HEK293 (cell line): ENCODE data around the gene EDNRA.

ENCODE experiments used
- CTCF ChIA-PET: fragments of 350-600 bp; formaldehyde crosslinking; extraction: SDS; loops from one replicate; lab custom pipeline; 2021; ENCODE audit warnings: antibody characterized with exemption; lab: Yijun Ruan, JAX
- POLR2A ChIA-PET: fragments of 300-600 bp; formaldehyde crosslinking; extraction: SDS; loops from one replicate; lab custom pipeline; 2020; ENCODE audit warnings: antibody characterized with exemption, inconsistent platforms; lab: Yijun Ruan, JAX
- H3K27ac ChIP-seq: fragments of 200-500 bp; sonication (Bioruptor generic); 2 replicates; pipeline ENCODE4 v1.5.1; 2014; ENCODE audit warnings: low read depth, low read length, control low read depth, inconsistent platforms; ENCODE audit errors: extremely low read depth
- H3K36me3 ChIP-seq, 2 experiments: fragments of 200-500 bp in 1 of 2; sonication (Bioruptor generic) in 1 of 2; 1 replicate in 1 of 2; 2 replicates in 1 of 2; pipeline ENCODE4 v1.5.1; 2014 to 2017; ENCODE audit warnings: inconsistent platforms in 2 of 2, low read length in 2 of 2; ENCODE audit not compliant: control insufficient read depth in 2 of 2, insufficient read depth in 1 of 2
- H3K4me1 ChIP-seq: fragments of 200-500 bp; sonication (Bioruptor generic); 2 replicates; pipeline ENCODE4 v1.5.1; 2014; ENCODE audit warnings: mild to moderate bottlenecking, low read length, inconsistent platforms; ENCODE audit not compliant: control insufficient read depth, insufficient read depth
- H3K4me3 ChIP-seq: 2 replicates; pipeline ENCODE4 v1.5.1; 2011; ENCODE audit warnings: low read depth, mild to moderate bottlenecking, control low read depth, low read length, moderate library complexity
- H3K9me3 ChIP-seq: fragments of 200-500 bp; sonication (Bioruptor generic); 2 replicates; pipeline ENCODE4 v1.5.1; 2014; ENCODE audit warnings: low read depth, low read length, inconsistent platforms; ENCODE audit not compliant: control insufficient read depth, insufficient read depth
- IKZF3 ChIP-seq: fragments of 450-650 bp; IDR thresholded peaks from 2 replicates; pipeline ENCODE4 v1.5.0; 2018; ENCODE audit warnings: missing biosample characterization, mild to moderate bottlenecking, missing genetic modification characterization, moderate library complexity
- SCRT2 ChIP-seq: fragments of 450-650 bp; formaldehyde crosslinking; IDR thresholded peaks from 2 replicates; pipeline ENCODE4 v1.5.1; 2016; ENCODE audit warnings: missing biosample characterization, missing genetic modification characterization
- ZBTB20 ChIP-seq: fragments of 450-650 bp; formaldehyde crosslinking; IDR thresholded peaks from 2 replicates; pipeline ENCODE4 v1.5.1; 2016; ENCODE audit warnings: missing biosample characterization, missing genetic modification characterization
- ZNF174 ChIP-seq: fragments of 450-650 bp; formaldehyde crosslinking; IDR thresholded peaks from 2 replicates; pipeline ENCODE4 v1.5.0; 2017; ENCODE audit warnings: missing biosample characterization, mild to moderate bottlenecking, missing genetic modification characterization
- ZNF248 ChIP-seq: fragments of 450-650 bp; formaldehyde crosslinking; IDR thresholded peaks from 2 replicates; pipeline ENCODE4 v1.5.1; 2017; ENCODE audit warnings: missing biosample characterization, missing genetic modification characterization
- ZNF366 ChIP-seq: fragments of 450-650 bp; formaldehyde crosslinking; conservative IDR thresholded peaks from 2 replicates; pipeline ENCODE4 v1.5.1; 2016; ENCODE audit warnings: missing biosample characterization, missing genetic modification characterization
- ZNF37A ChIP-seq: fragments of 450-650 bp; IDR thresholded peaks from 2 replicates; pipeline ENCODE4 v1.5.1; 2018; ENCODE audit warnings: missing biosample characterization, missing genetic modification characterization
- ZNF391 ChIP-seq: fragments of 450-650 bp; formaldehyde crosslinking; IDR thresholded peaks from 2 replicates; pipeline ENCODE4 v1.5.1; 2016; ENCODE audit warnings: low read depth, missing biosample characterization, missing genetic modification characterization, borderline replicate concordance
- ZNF600 ChIP-seq: fragments of 450-650 bp; formaldehyde crosslinking; IDR thresholded peaks from 2 replicates; pipeline ENCODE4 v1.5.1; 2016; ENCODE audit warnings: missing biosample characterization, missing genetic modification characterization
- TF ChIP-seq, protein P1 (sequence below): fragments of 450-650 bp; formaldehyde crosslinking; IDR thresholded peaks from 2 replicates; pipeline ENCODE4 v1.5.1; 2017; ENCODE audit warnings: missing biosample characterization, missing genetic modification characterization
- TF ChIP-seq, protein P2 (sequence below): fragments of 450-650 bp; formaldehyde crosslinking; IDR thresholded peaks from 2 replicates; pipeline ENCODE4 v1.5.1; 2016; ENCODE audit warnings: missing biosample characterization, missing genetic modification characterization
- TF ChIP-seq, protein P3 (sequence below): fragments of 450-650 bp; formaldehyde crosslinking; IDR thresholded peaks from 2 replicates; pipeline ENCODE4 v1.5.1; 2016; ENCODE audit warnings: missing biosample characterization, missing genetic modification characterization
- TF ChIP-seq, protein P4 (sequence below): fragments of 450-650 bp; formaldehyde crosslinking; IDR thresholded peaks from 2 replicates; pipeline ENCODE4 v1.5.1; 2016; ENCODE audit warnings: missing biosample characterization, missing genetic modification characterization
- TF ChIP-seq, protein P5 (sequence below): fragments of 450-650 bp; formaldehyde crosslinking; IDR thresholded peaks from 2 replicates; pipeline ENCODE4 v1.5.1; 2016; ENCODE audit warnings: missing biosample characterization, missing genetic modification characterization
- TF ChIP-seq, protein P6 (sequence below): fragments of 450-650 bp; formaldehyde crosslinking; optimal IDR thresholded peaks from 2 replicates; pipeline ENCODE3; 2016; ENCODE audit warnings: missing biosample characterization, mild to moderate bottlenecking, missing genetic modification characterization

The EDNRA gene

DNA sequence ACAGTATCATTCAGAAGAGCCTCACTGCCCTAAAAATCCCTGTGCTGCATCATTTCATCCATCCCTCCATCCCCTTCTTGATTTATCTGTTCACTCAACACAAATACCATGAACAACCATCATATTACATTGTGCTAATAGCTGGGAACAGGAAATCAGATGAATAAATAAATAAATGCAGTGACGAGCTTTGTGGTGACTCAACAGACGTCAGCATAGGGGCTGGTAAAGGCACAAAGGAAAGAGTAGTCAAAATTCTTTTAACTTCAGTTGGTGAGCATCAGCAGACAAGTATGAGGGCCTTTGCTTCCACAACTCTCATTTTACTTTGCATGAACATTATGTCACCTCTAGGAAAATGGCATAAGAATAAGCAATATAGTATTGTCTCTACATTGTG lies 65.5 kb downstream of the EDNRA start (continued):
- TF ChIP-seq, protein P1, sequence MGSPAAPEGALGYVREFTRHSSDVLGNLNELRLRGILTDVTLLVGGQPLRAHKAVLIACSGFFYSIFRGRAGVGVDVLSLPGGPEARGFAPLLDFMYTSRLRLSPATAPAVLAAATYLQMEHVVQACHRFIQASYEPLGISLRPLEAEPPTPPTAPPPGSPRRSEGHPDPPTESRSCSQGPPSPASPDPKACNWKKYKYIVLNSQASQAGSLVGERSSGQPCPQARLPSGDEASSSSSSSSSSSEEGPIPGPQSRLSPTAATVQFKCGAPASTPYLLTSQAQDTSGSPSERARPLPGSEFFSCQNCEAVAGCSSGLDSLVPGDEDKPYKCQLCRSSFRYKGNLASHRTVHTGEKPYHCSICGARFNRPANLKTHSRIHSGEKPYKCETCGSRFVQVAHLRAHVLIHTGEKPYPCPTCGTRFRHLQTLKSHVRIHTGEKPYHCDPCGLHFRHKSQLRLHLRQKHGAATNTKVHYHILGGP: no peak
- no peak for TF ChIP-seq ZNF600 (tag by site-specific recombination)
- TF ChIP-seq, protein P2, sequence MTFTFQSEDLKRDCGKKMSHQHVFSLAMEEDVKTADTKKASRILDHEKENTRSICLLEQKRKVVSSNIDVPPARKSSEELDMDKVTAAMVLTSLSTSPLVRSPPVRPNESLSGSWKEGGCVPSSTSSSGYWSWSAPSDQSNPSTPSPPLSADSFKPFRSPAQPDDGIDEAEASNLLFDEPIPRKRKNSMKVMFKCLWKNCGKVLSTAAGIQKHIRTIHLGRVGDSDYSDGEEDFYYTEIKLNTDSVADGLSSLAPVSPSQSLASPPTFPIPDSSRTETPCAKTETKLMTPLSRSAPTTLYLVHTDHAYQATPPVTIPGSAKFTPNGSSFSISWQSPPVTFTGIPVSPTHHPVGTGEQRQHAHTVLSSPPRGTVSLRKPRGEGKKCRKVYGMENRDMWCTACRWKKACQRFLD (tag by site-specific recombination): no peak
- TF ChIP-seq, all 188 proteins: peak for 0

DNA sequence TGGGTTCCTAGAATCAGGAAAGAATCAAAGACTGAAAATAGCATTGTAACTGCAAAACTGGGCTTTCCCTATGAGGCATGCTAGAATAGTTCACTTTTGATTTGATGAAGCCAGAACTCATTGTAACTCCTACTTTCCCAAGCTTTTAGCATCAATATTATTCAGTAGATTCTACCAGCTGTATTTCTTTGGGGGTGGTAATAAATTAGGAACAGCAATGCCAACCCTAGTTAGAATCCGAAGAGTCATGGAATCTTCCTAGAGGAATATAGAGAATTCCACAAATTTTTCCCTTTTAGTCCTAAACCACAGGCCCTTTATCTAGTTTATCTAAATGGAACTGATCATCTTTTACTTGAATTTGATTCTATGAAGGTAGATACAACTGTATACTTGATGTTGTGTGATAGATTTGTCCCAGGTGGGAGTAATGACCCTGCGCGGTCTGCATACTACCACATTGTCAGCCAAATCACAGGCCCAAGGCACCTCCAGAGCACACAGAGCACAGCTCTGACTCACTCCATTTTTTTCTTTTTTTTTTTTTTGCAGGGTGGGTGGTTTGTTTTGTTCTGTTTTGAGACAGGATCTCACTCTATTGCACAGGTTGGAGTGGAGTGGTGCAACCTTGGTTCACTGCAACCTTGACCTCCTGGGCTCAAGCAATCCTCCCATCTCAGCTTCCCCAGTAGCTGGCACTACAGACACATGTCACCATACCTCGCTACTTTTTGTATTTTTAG lies 66.6 kb downstream of the EDNRA start:
- CTCF ChIA-PET: interaction anchor here (0.5 kb wide), 1 partner anchor 12 kb away, joined by 4 read pairs; no protein-coding TSS in a partner anchor
- no peak overlapping the region for H3K27ac ChIP-seq
- no peaks in the 10 kb centered on the region for H3K4me1 ChIP-seq
- no peak overlapping the region for H3K4me3 ChIP-seq
- TF ChIP-seq ZNF37A: no peak
- TF ChIP-seq, protein P3, sequence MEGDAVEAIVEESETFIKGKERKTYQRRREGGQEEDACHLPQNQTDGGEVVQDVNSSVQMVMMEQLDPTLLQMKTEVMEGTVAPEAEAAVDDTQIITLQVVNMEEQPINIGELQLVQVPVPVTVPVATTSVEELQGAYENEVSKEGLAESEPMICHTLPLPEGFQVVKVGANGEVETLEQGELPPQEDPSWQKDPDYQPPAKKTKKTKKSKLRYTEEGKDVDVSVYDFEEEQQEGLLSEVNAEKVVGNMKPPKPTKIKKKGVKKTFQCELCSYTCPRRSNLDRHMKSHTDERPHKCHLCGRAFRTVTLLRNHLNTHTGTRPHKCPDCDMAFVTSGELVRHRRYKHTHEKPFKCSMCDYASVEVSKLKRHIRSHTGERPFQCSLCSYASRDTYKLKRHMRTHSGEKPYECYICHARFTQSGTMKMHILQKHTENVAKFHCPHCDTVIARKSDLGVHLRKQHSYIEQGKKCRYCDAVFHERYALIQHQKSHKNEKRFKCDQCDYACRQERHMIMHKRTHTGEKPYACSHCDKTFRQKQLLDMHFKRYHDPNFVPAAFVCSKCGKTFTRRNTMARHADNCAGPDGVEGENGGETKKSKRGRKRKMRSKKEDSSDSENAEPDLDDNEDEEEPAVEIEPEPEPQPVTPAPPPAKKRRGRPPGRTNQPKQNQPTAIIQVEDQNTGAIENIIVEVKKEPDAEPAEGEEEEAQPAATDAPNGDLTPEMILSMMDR: no peak
- TF ChIP-seq, all 188 proteins: peak for 0
- POLR2A ChIA-PET: no interaction called here
- H3K9me3 ChIP-seq: no peaks in the 10 kb centered on the region
- H3K36me3 ChIP-seq: no peaks in the 10 kb centered on the region

DNA sequence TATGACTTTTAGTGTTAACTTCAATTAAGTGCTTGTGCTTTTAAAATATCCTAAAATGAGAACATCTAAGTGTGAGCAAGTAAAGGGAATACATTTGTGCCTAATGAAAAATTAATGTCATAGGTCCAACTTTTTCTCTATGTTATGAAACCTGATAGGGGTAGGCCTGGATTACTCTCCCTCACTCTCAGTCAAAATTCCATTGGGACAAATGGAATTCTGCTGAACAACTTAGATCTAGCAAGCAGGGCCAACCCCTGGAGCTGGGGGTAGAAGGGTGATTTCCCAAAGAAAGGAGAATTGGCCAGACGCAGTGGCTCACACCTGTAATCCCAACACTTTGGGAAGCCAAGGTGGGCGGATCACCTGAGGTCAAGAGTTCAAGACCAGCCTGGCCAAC lies 67.4 kb downstream of the EDNRA start:
- no peaks in the 10 kb centered on the region for H3K4me1 ChIP-seq
- no peak overlapping the region for H3K27ac ChIP-seq
- CTCF ChIA-PET: interaction anchor here (0.6 kb wide), 1 partner anchor 523 kb away, joined by 3 read pairs; no protein-coding TSS in a partner anchor
- no peak overlapping the region for H3K4me3 ChIP-seq
- no peaks in the 10 kb centered on the region for H3K36me3 ChIP-seq
- TF ChIP-seq, protein P4, sequence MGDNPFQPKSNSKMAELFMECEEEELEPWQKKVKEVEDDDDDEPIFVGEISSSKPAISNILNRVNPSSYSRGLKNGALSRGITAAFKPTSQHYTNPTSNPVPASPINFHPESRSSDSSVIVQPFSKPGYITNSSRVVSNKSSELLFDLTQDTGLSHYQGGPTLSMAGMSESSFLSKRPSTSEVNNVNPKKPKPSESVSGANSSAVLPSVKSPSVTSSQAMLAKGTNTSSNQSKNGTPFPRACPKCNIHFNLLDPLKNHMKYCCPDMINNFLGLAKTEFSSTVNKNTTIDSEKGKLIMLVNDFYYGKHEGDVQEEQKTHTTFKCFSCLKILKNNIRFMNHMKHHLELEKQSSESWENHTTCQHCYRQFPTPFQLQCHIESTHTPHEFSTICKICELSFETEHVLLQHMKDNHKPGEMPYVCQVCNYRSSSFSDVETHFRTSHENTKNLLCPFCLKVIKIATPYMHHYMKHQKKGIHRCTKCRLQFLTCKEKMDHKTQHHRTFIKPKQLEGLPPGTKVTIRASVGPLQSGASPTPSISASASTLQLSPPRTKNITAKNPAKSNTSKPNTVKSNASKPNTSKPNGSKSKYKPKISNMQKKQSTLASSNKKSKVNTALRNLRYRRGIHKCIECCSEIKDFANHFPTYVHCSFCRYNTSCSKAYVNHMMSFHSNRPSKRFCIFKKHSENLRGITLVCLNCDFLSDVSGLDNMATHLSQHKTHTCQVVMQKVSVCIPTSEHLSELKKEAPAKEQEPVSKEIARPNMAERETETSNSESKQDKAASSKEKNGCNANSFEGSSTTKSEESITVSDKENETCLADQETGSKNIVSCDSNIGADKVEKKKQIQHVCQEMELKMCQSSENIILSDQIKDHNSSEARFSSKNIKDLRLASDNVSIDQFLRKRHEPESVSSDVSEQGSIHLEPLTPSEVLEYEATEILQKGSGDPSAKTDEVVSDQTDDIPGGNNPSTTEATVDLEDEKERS (tag by site-specific recombination): no peak
- TF ChIP-seq ZNF366: no peak
- TF ChIP-seq ZNF174: no peak
- TF ChIP-seq ZBTB20: no peak
- TF ChIP-seq, protein P5, sequence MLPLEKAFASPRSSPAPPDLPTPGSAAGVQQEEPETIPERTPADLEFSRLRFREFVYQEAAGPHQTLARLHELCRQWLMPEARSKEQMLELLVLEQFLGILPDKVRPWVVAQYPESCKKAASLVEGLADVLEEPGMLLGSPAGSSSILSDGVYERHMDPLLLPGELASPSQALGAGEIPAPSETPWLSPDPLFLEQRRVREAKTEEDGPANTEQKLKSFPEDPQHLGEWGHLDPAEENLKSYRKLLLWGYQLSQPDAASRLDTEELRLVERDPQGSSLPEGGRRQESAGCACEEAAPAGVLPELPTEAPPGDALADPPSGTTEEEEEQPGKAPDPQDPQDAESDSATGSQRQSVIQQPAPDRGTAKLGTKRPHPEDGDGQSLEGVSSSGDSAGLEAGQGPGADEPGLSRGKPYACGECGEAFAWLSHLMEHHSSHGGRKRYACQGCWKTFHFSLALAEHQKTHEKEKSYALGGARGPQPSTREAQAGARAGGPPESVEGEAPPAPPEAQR (tag by site-specific recombination): no peak
- TF ChIP-seq SCRT2 (tag by site-specific recombination): no peak
- TF ChIP-seq ZNF391 (tag by site-specific recombination): no peak
- TF ChIP-seq IKZF3: no peak
- TF ChIP-seq ZNF248 (tag by site-specific recombination): no peak
- TF ChIP-seq, protein P6, sequence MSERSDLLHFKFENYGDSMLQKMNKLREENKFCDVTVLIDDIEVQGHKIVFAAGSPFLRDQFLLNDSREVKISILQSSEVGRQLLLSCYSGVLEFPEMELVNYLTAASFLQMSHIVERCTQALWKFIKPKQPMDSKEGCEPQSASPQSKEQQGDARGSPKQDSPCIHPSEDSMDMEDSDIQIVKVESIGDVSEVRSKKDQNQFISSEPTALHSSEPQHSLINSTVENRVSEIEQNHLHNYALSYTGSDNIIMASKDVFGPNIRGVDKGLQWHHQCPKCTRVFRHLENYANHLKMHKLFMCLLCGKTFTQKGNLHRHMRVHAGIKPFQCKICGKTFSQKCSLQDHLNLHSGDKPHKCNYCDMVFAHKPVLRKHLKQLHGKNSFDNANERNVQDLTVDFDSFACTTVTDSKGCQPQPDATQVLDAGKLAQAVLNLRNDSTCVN (tag by site-specific recombination): no peak
- POLR2A ChIA-PET: no interaction called here
- H3K9me3 ChIP-seq: no peaks in the 10 kb centered on the region
